ENCODE results near the gene TFCP2L1.
"Not testable (repeated sequence)": the region's sequence is repeated elsewhere in the genome, so short reads cannot be mapped to it uniquely, and the experiment has no call there.

TFCP2L1 gene

DNA sequence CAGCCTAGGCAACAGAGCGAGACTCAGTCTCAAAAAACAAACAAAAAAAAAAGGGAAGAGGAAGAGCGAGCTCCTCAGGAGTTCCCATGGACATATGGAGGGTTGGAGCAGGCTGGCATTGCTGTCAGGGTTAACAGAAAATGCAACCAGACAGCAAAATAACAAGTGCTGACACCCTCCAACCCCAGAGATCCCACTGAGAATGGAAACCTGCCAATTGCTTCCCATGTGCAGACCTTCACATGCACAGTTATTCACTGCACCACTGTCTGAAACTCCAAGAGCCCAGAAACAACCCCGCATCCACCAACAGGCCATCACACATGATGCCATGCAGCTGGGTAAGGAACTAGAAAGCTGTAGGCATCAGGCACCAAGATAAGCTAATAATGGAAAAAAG lies 43.5 kb downstream of the TFCP2L1 start:
- FAIRE-seq: no peak

DNA sequence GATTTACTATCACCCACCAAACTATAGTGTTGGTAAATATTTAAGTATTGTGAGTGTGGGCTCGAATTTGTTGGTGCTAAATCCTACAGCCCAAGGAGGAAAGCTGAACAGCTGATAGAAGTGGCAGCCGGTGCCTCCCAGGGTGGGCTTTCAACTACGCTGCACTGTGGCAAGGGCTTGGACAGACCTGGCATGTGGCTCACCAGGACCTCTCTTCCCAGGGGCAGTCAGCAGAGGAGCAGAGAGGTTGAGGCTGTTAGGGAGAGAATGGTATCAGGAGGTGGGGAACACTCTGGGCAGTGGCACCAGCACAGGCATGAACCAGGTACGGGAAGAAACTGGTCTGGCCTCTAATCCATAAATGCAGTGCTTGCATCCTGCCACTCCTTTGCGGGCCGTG lies 44.6 kb downstream of the TFCP2L1 start:
- no peak for FAIRE-seq

DNA sequence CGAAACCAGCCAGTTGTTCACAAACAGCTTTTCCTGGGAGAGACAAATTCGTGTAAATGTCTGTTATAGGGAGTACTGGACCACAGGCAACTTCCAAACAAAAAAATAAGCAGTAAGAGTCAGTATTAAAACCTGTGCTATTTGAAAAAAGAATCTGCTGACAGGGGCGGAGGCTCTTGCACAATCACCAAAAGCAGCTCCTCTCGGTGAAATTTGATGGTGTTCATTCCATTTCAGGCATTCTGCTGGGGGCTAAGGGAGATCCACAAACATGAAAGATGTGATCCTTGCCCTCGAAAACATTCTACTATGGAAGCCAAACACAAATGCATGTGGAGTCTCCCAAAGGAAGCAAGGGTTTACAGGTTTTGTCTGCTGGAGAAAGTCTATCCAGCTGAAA lies 45.0 kb downstream of the TFCP2L1 start:
- FAIRE-seq: no peak

DNA sequence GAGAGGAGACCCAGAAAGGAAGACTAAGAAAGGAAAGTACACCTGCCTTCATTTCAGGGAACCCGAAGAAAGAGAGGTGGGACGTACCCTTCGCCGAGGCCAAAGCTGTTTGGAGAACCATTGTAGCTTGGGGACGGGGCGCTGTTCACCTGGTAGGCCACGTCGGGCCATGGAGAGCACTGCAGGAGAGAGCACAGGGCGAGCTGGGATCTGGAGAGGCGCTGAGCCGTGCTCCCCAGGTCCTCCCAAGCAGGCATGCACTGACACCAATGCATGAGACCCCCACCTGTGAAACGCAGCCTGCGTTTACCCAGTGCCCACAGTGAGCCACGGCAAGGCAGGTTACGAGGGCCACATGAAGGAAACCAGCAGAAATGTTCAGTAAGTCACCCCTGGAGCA lies 45.5 kb downstream of the TFCP2L1 start:
- FAIRE-seq: no peak

DNA sequence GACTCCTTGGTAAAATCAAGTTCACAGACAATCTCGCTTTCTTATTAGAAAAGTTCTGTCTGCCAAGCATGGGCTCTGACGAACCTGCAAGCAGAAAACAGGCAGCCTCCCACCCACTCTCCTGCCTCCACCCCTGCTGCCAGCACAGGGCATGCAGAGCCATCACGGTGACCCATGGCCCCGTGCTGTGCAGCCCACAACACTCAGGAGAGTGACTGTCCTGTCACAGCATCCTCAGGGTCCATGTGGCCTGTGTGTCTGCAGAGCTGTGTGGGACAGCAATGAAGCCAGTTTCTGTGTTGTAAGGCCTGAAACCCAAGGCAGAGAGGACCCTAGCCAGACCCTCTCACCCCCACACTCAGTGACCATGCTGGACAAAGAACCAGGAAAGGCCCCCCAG lies 46.2 kb downstream of the TFCP2L1 start:
- FAIRE-seq: no peak

DNA sequence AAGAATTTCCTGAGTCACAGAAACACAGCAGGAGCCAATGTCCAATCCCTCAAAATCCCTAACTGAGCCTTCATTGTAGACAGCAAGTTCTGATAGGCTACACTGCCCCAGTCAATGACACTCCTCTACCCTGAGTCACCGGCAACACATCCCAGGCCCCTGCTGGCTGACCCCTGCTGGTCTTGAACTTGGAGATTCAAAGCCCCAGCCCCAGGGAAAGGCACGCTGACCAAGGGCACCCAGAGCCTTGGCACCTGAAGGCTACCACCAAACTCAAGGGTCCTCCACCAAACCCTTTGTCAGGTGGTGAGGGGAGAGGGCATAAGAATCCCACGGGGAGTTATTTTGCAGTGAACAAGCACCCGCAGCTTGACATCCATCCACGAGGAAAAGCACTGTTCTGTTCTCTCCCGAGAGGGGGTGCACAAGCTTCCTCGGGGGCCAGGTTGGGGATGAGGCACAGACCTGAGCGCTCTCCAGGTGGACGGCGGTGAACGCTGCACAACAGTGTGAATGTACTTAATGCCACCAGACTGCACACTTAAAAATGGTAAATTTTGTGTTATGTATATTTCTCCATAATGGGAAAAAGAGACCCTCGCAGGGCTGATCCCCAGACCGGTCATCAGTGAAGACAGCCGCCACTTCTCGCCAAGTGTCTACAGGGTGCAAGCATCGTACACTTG lies 46.9 kb downstream of the TFCP2L1 start:
- no peak for FAIRE-seq

DNA sequence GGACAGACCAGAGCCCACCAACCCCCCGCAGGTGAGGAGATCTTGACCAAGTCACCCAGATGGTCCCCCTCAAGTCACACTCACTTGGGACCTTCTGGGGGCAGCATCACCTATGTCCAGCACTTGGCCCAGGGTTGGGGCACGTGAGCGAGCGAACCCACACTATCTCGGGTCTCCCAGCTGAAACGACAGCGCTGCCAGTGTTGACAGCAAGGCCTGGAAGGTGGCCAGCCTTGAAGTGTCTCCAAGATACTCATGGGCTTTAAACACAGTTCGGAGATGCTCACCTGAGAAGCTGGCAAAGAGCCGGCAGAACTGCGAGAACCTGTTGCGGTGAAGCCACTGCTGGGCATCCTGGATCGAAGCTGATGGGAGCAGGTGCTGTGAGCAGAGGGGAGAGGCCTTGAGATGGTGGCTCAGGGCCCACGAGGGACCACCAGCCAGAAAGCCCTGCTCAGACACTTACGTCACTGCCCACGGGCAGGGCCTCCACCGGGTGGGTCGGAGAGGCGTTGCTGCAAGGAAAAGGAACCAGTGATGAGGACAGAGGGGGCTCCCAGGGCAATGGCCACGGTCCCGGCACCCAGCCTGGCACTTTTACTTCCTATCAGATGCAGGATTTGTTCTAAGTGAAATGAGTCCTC lies 47.5 kb downstream of the TFCP2L1 start:
- FAIRE-seq: no peak

DNA sequence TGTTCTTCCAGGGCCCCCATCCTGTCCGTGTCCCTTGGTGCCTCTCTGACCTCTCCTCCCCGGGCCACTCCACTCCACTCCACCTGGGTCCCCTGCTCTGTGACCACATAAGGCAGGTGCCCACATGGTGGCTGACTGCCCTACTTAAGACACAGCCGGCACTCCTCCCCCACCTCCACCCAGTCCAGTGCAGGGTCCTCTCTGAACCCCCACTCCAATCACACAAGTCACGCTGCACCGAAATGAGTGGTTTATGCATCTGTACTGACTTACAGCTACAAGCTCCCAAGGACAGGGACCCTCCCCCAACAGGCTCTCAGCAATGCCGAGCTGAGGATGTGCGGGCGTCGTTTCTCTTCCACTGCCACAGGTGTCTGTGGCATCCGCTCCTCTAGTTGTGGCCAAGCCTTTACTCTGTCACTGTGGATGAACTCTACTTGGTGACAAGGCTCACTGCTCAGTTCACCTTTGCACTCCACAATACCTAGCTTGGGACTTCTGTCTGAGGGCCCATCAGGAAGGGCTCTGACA lies 48.3 kb downstream of the TFCP2L1 start:
- FAIRE-seq: no peak

DNA sequence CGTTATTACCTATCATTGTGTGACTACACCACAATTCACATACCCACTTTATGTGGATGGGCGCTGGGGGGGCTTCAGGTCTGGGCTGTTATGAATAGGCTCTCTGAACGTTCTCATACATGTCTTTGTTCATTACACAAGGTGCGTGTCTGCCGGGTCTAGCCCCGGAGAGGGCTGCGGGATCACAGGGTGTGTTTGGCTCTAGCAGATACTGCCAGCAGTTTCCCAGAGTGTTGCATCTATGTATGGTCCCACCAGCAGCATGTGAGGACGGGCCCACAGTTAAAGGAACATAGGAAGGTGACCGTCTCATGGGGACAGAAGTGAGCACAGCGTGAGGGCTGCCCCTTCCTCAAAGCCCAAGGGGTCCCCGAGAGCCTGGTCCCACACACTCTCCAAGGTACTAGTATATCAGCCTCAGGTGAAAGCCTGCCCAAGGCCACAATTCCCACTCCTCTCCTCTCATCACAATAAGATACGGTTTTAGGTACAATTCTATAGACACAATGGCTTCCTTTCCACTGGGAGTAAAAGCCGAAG lies 48.8 kb downstream of the TFCP2L1 start:
- FAIRE-seq: no peak

DNA sequence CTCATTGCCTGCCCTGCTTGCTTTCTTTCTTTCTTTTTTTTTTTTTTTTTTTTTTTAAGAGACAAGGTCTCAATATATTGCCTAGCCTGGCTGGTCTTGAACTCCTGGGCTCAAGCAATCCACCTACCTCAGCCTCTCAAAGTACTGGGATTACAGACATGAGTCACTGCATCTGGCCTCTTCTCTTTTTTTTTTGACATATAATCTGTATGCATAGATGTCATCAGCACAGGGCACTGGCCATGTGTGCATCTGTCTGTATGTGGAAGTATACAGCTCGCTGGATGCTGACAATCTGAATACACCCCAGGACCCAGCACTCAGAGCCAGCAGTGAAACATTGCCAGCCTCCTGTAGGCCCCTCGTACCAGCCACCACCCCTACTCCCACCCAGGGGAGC lies 49.5 kb downstream of the TFCP2L1 start:
- FAIRE-seq: no peak

DNA sequence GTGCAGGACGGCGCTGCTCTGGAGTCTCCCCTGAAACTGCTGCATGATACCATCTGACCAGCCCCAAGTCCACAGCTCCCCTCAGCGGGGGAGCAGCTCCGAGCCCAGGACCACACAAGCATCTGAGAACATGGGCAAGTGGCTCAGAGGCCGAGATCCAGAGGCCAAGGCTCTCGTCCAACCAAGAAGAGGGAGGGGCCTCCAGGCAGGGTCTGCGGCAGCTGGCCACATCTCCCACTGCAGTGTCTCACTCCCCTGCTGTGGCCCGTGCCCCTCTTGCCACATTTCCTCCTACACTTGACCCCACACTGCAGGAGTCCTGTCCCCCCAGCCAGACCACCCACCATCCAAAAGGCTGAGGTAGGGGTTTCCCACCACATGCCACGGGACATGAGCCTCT lies 50.2 kb downstream of the TFCP2L1 start:
- FAIRE-seq: no peak

DNA sequence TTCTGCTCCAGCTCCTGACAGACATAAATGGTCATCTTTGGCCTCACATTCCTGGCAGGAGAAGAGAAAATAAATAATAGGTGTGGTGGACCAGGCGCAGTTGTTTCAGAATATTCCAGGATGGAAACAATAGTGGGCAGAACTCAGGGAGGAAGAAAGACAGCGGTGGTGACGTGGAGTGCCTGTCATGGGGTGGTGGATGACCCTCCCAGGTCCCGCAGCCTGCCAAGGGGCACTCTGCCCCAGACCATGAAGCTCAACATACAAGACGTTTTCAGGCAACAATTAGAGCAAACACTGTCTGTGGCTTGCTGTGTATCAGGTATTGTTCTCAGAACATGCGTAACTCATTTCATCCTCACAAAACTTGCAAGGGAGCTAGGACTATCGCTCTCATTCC lies 50.9 kb downstream of the TFCP2L1 start:
- no peak for FAIRE-seq

DNA sequence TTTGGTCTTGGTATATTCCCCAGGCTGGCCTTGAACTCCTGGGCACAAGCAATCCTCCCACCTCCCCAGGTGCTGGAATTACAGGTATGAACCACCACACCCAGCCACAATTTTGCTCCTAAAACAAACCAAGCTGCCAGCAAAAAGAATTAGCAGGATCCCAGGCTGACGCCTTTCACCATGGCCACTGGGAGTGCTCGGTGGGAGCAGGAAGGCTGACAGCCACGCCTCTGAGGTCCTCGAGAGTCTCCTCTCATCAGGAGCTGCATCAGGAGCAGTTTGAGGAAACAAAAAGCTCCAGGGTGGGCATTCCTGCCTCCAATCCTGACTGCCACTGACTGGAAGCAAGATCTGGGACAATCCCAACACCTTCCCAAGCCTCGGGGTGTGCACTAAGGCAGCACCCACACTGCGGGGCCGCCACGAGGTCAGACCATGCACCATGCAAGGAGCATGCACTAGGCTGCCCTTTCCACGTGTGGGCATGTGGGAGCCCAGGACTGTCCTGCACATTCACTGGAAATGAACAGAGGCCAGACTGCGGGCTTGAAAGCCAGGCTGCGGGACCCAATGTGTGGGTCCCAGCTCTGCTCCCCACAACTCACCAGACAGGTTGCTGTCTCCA lies 51.4 kb downstream of the TFCP2L1 start:
- no peak for FAIRE-seq

DNA sequence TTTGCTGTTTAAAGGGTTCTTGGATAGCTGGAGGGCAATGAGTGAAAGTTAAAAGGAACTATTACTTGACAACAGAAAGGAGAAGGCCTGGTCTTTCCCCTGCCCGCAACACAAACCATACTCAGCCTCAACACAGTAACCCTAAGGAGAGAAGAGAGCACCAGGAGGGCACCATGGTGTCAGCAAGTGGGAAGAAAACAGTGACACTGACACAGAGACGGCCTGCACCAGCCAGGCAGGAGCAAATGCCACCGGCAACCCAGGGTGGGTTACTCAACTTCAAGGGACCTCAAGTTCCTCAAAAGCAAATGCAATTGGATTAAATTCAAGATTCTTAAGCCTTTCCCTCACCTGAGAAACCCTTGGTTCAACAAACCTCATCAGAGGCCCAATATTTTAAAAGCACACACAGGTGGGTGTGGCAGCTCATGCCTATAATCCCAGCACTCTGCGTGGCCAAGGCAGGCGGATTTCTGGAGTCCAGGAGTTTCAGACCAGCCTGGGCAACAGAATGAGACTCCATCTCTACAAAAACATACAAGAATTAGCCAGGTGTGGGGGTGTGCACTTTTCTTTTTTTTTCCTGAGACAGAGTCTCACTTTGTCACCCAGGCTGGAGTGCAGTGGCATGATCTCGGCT lies 52.3 kb downstream of the TFCP2L1 start:
- FAIRE-seq: no peak

DNA sequence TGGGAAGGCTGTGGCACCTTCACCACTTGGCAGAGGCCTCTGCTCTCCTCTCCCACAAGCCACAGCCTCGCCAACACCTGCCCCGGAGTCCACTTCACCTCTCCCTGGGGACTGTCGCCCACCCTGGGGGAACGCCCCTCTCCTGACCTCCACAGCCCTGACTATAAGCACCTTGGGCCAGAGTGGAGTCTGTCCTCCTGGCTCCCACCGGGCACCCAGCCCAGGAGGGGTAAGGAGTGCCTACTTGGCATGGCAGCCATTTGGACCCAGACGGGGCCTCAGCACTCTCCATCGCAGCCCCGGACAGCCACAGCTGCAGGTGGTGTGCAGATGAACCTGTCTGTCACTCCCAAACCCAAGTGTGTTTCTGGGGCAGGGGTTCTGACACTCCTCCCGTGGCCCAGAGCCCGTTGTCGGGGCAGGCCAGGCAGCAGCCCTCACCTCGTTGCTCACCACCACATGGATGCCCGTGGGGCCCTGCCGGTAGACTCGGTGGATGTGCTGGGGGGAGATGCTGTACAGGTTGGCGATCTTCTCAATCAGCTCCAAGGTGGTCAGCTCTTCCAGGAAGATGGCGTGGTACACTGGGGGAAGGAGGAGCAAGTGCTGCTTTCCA lies 53.5 kb downstream of the TFCP2L1 start:
- no peak for FAIRE-seq

DNA sequence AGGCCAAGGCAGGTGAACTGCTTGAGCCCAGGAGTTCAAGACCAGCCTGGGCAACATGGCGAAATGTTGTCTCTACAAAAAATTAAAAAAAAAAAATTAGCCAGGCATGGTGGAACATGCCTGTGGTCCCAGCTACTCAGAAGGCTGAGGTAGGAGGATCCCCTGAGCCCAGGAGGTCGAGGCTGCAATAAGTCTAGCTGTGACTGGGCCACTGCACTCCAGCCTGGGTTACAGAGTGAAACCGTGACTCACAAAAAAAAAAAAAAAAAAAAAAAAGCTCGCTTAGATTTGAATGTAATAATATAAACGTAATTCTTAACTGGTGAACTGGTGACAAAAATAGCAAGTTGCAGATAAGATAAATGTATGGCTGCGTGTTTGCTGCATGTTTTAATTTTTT lies 56.5 kb downstream of the TFCP2L1 start:
- no peak for FAIRE-seq

DNA sequence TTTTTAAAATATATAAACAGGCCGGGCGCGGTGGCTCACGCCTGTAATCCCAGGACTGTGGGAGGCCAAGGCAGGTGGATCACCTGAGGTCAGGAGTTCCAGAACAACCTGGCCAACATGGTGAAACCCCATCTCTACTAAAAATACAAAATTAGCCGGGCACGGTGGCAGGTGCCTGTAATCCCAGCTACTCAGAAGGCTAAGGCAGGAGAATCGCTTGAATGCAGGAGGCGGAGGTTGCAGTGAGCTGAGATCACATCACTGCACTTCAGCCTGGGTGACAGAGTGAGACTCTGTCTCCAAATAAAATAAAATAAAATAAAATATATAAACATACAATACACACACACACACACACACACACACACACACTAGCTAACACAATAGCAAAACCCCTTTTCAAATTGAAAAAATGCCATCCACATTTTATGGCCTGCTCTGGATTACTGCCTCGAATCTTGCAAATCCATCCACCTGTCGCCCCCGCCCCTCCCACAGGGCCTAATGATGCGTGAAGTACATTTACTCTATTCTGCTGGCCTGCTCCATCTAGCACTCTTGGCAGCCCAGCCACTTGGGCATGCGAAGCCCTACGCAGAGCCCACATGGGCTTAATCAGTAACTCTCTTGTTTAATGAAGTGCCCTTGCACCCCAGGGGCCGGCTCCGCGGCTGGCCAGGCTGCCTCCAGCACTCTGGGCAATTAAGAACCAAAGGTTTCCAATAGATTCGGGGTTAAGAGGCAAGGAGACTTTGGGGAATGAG lies 57.4 kb downstream of the TFCP2L1 start:
- FAIRE-seq: not testable (repeated sequence)

DNA sequence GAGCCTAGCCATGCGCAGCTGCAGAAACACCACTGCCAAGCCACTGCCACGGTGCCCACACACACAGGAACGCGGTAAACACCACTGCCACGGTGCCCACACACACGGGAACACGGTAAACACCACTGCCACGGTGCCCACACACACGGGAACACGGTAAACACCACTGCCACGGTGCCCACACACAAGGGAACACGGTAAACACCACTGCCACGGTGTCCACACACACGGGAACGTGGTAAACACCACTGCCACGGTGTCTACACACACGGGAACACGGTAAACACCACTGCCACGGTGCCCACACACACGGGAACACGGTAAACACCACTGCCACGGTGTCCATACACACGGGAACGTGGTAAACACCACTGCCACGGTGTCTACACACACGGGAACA lies 59.3 kb downstream of the TFCP2L1 start:
- not testable (repeated sequence) for FAIRE-seq

DNA sequence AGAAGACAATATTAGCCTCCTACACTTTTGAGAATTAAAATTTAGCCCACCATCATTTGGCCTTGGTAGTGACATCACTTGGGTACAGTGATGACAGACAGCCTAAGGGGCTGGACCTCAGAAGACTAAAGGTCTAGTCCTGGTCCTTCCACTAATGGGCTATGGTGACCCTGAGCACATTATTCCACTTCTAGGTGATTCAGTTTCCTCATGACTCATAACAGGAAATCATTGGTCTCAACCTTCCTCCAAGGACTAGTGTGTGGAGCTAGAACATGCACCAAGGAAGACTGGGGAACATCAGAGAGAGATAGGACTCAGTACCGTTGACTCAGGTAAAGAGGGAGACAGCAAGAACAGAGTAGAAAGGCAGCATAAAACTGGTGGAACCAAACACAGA lies 64.0 kb downstream of the TFCP2L1 start:
- no peak for FAIRE-seq

DNA sequence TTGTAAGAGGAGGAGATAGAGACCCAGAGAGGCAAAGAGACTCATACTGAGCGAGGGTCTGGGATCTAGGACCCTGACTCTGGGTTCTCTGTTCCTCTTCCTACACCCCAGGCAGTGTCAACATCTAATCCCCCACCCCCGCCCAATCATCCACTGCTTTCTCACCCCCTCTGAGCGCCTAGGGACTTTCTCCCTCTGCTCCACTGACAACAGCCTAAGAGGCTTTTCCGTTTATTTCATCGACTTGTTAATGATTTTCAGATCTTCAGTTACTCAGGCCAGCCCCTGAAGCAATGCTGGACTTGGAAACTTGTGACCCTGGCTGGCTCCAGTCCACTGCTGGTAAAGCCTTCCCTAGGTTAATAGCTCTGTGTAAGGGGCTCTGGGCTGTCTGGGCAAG lies 65.1 kb downstream of the TFCP2L1 start:
- no peak for FAIRE-seq

DNA sequence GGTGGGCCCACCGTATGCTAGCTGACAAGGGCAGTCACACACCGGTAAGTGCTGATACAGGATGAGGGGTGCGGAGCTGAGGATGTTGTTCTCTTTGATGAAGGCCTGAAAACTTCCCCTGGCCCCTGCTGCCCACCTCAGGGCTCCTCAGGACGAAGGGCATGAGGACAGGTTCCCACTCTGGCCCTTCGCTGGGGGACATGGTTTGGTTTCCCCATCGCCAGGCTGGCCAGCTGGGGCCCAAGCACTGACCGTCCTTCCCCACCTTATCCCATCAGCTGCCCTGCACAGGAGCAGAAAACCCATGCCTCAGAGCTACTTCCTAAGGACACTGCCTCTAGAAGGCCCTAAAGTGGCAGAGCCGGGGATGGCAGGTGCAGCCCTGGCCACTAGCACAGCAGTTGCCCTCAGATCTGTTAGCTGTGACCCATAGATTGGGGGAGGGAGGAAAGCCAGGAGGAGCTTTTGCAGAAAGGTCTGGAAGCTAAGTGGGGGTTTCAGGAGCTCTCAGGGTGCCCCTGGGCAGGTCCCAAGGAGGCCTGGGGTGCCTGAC lies 66.5 kb downstream of the TFCP2L1 start:
- FAIRE-seq: no peak

DNA sequence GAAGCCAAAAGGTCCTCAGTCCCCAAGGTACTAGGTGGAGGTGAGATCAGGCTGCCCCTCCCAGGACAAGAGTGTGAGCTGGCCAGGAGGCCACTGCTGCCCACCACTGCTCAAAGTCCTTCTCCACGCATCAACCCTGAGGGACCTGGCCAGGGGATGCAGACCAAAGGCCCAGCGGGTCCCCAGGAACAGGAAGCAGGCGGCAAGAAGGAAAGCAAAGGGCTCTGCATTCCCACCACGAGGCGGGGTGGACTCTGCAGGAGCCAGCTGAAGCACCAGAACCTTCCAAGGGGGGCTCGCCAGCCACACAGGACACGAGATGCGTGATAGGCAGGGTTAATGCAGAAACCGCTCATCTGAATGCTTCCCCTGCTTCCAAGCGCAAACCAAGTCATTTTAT lies 67.4 kb downstream of the TFCP2L1 start:
- no peak for FAIRE-seq

Data from colon (tissue), 2 donors.